Right lobe of liver (tissue), 4 donors: ENCODE measurements around the gene KCNJ16.

Experiments used
- POLR2A ChIP-seq: fragments of 450-650 bp; IDR thresholded peaks from one replicate; pipeline ENCODE4 v1.6.1; 2017; ENCODE audit warnings: antibody characterized with exemption, mild to moderate bottlenecking
- TF ChIP-seq, protein P1 (sequence below), 4 donors: fragments of 200-600 bp in 3 of 4; fragments of 450-650 bp in 1 of 4; IDR thresholded peaks; one replicate each; pipeline versions ENCODE4 v1.5.1 to v1.8.0; 2016 to 2022; ENCODE audit warnings: antibody characterized with exemption in 4 of 4, mild to moderate bottlenecking in 2 of 4
- donor health status: DM: no; HTN: no; CAD: no.
- donor health status: DM: no; HTN: no; CAD: no.
- donor health status: DM: no; HTN: yes; CAD: no.

GRCh38 chr17:70111201-70111600 lies 36.2 kb downstream of the KCNJ16 start:
- TF ChIP-seq, protein P1, sequence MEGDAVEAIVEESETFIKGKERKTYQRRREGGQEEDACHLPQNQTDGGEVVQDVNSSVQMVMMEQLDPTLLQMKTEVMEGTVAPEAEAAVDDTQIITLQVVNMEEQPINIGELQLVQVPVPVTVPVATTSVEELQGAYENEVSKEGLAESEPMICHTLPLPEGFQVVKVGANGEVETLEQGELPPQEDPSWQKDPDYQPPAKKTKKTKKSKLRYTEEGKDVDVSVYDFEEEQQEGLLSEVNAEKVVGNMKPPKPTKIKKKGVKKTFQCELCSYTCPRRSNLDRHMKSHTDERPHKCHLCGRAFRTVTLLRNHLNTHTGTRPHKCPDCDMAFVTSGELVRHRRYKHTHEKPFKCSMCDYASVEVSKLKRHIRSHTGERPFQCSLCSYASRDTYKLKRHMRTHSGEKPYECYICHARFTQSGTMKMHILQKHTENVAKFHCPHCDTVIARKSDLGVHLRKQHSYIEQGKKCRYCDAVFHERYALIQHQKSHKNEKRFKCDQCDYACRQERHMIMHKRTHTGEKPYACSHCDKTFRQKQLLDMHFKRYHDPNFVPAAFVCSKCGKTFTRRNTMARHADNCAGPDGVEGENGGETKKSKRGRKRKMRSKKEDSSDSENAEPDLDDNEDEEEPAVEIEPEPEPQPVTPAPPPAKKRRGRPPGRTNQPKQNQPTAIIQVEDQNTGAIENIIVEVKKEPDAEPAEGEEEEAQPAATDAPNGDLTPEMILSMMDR (IDR thresholded peaks at IDR 0.05), result no peak
- no peak for TF ChIP-seq POLR2A
